Left kidney (tissue), 8 donors: ENCODE data around the gene COL25A1. TPM values are rescaled to one million over a fixed set of nuclear protein-coding genes. Genes with fewer than 3 reads are reported as not detected.

Experiments
- DNase-seq: peaks from one replicate; pipeline ENCODE4 v3.0.0-alpha.2; 2013
- long read RNA-seq, 8 donors: transcript quantifications; one replicate each; lab custom pipeline, GENCODE V29; 2026
- polyA plus RNA-seq: library from polyadenylated mRNA; unstranded; fragments of 120-200 nt; gene quantifications from one replicate; pipeline ENCODE4 v1.2.1, GENCODE V29; 2013; ENCODE audit not compliant: insufficient read length

The COL25A1 gene
- 19.6 TPM for polyA plus RNA-seq
- long read RNA-seq, donor 1: 0 reads
- long read RNA-seq, donor 2: 0 reads
- long read RNA-seq, donor 3: 0 reads
- long read RNA-seq, donor 4: 0 reads
- long read RNA-seq, donor 5: 0 reads
- long read RNA-seq, donor 6: 0 reads
- long read RNA-seq, donor 7: 0 reads
- long read RNA-seq, donor 8: 0 reads

DNA sequence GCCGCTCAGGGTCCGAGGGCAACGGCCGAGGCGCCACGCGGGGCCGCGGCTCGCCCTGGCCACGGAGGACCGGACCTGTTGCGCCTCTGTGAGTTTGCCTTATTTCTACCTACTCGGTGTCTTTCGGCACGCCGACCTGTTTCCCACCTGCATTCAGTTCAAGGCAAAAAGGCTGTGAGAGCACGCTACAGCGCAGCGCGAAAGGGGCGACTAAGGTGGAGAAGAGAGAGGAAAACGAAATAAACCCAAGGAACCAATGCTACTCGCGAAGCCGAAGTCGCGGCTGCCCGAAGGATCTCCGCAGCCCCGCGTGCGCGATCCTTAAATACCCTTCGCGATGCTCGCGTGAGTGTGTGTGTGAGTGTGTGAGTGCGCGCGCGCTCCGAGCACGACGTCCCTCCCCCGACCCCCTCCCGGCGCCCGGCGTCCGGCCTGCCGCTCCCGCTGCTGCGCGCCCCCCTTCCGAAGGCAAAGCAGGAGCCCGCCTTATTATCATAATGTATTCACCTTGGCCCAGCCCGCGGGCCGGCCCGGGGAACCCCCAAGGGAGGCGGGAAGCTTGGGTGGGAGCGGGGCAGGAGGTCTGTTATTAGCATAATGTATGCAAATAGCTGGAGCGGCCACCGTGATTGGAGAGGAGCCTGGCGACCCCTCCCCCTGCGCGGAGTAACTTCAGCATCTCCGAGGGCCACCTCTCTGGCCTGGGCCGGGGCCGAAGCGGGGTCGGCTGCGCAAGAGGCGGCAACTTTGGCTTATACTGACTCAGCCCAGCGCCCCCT lies at the start of gene COL25A1:
Gene COL25A1, minus strand, starts transcription at position 298 of the 779 bp plus-strand sequence.
- DNase-seq: peak; percentile 89

DNA sequence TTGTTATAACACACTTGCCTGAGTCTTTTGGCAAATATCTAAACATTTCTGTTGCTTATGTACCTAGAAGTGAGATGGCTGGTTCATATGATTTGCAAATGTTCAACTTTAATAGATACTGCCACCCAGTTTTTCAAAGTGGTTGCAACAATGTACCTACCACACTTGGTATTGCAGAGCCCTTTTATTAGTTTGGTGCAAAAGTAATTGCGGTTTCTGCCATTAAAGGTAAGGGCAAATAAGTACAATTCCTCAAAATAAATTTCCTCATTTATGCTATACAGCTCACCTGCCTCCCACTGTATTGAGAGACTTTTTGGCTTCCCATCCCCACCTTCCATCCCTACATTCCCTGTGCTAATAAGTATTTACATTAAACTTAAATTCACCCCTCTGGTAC lies 47.7 kb upstream of the COL25A1 start:
- DNase-seq: no peak

DNA sequence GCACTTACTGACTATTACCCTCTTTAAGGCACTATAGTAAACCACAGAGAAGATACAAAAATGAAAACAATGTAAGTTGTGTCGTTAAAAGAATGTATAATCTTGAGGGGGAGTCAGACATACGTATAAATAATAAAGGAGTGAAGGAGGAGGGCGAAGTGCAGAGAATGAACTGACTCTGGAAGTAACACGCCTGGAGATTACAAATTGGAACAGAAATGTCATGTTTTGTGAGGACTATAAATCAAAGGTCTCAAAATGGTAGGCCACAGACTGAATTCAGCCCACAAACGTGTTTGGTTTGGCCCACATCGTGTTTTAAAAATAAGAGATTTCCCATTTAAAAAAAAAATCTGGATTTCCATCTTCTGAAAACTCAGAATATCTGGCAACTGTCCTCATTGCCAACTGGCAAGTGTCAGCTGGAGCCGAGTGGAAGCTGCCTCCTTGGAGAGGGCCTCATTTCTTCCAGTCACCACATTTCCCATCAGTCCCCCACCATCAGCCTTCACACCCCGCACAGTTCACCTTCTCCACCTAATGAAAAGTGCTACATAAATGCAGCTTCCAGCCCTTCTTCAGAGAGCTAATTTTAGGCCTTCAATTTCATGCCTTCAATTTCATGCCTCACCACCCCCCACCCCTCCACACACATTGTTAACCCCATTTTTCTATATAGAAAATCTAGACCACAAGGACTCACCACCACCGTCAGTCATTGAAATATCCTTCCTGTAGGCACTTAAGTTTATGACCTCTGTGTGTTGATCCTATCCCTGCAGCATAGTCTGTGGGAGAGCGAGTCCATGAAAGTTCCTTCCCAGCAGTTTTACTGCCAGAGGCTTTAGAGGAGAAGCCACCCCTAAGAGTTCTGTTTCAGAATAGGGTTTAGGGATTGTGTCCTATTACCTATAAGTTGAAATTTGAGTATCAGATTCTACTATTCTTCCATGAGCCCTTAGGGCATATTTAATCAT lies 32.0 kb upstream of the COL25A1 start:
- peak; percentile 7 for DNase-seq

DNA sequence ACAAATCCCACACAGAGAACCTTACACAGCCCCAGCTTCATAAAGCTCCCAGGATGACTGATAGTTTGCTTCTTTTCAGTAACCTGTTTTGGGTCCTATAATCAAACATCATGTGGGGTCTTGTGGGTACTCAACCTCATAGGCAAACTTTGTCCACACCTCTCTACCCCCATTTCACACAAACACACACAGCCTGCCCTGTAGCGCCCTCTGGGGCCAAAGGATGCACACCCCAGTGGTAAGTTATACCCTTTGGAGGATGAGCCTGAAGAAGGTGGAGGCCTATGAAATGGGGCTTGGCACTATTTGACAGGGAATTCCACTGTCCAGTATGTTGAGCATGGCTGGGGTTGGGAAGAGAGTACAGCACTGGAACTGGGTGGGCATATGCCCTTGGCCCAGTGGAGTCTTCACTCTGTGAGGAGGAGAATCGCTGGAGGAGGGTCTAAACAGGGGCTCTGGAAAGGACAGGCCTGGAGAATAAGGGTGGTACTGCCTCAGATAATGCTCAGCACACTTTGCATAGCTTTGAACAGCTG lies 30.5 kb upstream of the COL25A1 start:
- no peak for DNase-seq

DNA sequence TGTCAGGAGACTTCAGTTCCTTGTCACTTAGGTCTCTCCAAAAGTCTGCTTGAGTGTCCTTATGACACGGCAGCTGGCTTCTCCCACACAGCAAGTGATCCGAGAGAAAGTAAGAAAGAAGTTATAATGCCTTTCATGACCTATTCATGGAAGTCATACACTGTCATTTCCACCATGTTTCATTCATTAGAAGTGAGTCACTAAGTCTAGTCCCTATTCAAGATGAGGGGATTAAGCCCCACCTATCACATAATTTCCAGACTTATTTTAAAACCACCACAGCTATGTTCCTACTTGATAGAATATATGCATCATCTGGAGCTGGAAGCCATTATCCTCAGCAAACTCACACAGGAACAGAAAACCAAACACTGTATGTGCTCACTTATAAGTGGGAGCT lies 25.2 kb upstream of the COL25A1 start:
- no peak for DNase-seq

DNA sequence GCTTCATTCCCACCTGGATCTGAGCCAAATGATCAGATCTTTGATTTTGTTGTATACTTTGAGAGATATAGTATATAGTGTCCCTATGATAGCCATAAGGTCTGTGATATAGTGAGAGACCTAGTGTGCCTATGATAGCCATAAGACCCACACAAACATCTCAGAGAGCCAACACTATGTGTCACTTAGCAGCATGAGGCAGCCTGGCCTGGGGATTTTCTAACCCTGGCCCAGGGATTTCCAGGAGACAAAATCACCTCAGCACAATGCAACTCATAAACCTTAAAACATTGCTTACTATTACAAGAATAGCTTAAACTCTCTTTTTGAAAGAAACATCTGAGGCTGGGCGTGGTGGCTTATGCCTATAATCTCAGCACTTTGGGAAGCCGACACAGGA lies 23.2 kb upstream of the COL25A1 start:
- DNase-seq: no peak

DNA sequence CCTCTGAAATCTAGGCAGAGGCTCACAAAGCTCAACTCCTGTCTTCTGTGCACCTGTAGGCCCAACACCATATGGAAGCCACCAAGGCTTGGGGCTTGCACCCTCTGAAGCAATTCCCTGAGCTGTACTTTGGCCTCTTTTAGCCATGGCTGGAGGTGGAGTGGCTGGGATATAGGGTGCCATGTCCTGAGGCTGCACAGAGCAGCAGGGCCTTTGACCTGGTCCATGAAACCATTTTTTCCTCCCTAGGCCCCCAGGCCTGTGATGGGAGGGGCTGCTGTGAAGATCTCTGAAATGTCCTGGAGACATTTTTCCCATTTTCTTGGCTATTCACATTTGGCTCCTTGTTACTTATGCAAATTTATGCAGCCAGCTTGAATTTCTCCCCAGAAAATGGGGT lies 20.9 kb upstream of the COL25A1 start:
- DNase-seq: no peak

DNA sequence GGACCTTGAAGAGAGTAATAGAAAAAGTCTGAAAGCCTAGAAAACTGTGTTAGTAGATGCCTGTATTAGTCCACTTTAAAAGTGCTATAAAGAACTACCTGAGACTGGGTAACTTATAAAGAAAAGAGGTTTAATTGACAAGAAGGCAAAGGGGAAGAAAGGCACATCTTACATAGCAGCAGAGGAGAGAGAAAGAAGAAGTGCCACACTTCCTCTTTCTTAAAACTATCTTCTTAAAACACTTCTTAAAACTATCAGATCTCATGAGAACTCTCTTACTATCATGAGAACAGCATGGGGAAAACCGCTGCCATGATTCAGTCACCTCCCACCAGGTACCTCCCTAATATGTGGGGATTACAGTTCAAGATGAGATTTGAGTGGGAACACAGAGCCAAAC lies 18.8 kb upstream of the COL25A1 start:
- no peak for DNase-seq

DNA sequence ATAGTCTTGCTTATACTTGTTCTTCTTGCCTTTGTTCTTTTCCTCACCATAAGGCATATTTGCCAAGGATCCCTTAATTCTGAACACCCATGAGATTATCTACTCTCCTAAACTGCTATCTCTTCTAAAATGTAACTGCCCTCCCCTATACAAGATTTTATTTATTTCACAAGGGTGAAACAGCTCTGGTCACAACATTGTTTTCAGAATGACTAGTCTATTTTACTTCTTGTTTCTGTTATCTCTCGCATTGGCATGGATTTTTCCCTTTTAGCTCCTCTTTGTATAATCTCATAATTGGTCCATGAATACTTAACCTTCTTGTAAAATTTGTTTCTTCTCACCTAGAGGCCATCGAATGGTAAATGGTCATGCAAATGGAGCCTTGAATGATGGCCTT lies 17.2 kb upstream of the COL25A1 start:
- DNase-seq: no peak

DNA sequence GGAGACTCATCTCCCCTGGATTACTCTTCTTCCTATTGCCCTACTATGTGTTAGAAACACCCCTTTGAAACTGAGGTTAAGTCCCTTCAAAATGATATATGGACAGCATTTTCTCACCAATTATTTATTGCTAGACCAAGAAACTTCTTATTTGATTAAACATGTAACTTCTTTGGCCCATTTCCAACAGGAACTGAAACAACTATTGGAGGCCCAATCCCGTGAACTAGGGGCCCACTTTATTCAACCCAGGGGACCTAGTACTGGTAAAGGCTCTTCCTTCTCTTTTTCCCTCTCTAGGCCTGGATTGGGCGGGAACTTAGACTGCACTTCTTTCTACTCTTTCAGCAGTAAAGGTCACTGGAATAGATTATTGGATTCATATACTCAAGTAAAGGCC lies 16.7 kb upstream of the COL25A1 start:
- no peak for DNase-seq

DNA sequence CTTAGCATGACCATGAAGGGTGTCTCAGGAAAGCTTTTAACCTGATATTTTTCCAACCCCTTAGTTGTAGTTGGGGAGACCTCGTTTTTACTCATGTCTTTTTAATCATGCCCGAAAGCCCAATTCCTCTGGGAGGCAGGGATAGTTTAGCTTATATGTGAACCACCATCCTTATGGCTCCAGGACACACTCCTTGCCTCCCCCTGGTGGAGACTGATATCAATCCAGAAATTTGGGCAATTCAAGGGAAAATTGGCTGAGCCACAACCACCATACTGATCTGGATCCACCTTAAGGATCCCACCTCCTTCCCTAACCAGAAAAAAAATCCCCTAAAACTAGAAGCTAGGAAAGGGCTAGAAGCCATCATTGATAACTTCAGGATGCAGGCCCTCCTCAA lies 13.4 kb upstream of the COL25A1 start:
- no peak for DNase-seq

DNA sequence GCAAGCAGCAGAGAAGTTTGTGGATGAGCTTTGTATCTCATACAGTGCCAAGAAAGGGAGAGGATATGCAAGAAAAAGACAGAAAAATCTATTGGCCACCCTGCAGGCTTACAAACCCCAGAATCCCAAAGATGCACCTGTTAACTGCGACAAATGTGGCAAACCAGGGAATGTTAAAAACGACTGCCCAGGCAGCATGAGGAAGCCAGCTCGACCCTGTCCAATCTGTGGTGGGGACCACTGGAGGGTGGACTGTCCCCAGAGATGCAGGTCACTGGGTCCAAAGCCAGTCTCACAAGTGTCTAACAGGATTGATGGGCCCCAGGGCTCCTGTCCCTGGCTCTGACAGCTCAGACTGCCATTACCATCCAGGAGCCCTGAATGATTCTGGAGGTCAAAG lies 12.9 kb upstream of the COL25A1 start:
- DNase-seq: no peak

DNA sequence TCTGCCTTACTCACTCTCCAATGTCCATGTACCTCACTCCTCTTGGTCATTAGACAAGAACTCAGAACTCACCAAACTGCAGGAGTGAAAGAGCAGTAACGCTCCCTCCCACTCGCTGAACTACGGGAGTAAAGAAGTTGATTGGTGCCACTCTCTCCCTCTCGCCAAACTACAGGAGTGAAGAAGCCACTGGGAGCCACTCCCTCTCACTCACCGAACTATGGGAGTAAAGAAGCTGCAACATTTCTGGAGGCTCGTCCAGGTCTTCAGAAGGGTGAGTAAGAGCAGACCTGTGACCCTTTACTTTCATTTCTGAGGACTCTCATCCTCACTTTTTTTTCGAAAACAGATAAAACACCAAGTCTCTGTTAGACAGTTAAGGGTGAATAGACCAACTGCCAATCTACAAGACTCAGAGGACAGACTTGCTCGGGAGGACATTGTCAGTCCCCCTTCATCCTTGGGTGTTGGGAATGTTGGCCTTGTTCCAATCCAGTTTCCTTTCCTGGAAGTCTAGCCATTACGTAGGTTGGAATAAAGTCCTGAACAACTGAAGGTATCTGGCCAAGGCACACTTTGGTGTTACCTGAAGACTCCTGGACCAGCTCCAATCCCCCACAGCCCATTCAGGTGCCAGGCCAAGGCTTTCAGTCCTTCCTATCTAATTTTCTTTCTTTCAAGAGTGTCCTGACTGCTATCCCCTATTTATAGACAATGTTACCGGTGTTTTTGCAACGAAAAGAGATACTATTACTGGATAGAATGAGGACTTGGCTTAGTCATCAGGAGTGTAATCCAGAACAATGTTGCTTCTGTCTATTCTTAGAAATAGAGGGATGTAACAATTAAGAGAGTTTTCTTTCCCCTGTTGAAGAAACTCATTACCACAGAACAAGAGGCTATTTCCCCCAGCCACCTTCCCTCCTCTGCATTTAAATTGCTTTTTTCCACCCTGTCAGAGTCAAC lies 11.0 kb upstream of the COL25A1 start:
- DNase-seq: no peak

DNA sequence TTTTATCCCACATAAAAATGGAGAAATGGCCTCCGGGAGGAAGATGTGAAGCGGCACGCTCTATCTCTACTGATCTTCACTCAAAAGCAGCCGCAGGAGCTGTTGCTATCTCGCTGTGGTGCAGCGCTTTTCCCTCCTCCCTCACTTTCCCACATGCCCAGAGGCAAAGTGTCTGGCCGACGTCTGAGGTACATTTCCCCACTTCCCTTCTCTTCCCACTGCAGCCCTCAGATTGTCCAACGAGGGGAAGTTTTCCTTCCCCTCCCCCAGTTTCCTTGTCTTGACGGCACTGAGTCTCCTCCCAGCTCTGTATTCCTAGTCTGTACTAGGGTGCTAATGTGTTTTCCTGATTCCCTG lies 660 bp upstream of the COL25A1 start:
- DNase-seq: peak; percentile 50

DNA sequence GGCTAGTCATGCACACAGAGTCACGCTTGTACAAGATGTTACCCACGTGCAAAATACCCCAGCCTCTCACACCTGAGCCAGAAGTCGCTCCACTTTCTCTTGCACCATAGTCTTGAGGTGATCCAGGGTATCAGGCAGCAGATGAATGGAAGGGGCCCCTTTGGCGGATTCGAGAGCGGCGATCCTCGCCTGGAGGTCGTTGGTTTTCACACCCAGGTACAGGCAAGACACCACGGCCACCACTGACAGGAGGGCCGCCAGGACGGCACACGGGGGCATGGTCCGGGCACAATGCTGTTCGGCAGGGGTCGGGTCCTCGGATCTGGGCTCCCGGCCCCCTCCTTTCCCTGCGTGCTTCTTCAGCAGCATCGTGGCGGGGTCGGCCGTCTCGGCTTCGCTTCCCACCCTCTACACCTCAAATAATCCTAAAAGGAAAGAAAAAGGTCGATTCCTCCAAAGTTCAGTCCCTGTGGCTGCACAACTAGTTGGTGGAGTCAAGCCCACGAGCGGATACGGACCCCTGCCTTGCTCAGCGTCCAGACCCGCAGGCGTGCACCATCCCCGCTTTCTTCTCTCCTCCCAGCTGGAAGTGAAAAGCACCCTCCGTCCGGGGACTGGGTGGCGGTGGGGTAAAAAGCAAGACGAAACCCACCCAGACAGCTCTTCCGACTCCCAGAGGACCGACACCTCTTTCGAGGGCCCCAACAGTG lies 652 bp downstream of the COL25A1 start:
- DNase-seq: no peak

DNA sequence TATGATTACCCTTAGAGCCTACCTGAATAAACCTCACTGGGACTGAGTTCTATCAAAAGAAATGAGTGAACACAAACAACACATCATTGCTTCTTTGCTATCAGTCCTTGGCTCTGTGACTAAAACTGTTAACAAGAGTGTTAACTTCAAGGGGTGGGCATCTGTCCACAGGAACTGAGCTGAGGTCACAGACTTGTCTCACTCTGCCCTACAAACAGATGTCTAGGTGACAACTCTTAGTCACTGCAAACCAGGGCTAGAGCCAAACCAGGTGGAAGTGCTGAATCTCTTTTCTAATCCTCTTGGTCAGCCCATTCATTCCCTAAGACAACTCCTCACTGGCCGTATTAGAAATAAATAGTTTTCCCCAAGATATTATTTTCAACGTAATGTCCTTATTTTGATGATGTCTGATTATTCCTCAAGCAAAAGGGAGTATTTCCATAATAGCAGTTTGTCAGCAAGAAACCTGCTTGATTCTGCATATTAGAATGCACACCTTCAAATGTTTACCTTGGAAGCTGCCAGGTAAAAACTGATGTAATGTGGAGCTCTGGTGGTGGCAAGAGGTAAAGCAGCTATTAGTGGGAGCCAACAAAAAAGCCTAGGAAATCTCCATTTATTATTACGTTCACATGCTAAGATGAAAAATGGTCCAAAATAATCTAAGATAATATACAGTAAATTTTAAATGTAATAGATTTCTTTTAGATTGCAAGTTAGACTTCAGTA lies 4.0 kb downstream of the COL25A1 start:
- DNase-seq: peak; percentile 15

DNA sequence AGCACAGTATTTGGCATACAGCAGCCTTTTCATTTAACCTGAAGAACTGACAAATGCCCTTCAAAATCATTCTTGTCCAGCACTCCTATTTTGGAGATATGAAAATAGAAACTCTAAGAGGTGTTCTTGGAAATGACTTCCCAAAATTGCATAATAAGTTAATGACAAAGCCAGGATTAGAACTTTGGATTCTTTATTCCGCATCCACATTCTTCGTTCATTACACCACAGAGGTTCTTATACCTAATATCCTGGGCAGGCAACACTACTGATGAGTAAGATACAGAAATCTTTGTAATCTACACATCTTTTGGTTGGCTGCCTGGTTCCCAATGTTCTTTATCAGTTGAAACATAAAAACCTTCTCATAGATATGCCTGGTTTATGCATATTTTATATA lies 5.9 kb downstream of the COL25A1 start:
- no peak for DNase-seq

DNA sequence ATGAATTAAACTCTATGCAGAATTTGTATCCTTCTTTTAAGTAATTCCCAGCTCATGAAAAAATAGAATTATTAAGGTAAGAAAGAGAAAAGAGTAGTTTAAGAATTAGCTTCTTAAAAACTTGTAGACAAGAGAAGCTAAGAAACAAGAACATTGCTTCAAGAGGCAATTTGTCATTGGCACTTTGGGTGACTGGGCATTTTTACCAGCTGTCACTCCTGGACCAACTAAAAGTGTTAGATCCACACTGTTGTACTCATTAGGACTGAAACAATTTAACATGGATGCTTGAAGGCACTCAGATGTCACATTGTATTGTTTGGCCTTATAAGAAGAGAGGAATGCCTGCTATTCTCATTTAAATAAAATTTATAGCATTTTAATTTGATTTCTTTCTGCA lies 7.4 kb downstream of the COL25A1 start:
- DNase-seq: no peak

DNA sequence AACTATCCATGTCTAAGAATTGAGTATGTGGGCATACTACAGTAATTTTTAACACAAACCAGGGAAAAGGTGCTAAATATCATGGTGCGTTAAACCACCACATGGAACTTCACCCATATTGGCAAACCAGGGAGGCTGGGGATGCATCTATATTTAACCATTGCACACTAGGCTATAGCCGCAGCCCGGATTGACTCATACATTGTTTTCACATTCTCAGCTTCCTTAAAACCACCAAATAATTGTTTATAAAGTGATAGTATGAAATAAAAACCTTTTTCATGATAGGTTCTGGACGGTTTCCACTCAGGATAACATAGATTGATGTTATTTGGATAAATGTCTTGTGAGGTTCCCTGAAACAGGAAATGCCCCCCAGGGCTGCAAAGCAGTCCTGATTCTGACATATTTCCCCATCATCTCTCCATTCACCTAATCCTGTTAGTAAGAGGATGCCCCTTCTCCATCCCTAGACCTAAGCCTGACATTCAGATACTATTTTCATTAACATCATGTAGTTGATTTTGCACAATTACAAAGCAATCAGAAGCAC lies 7.9 kb downstream of the COL25A1 start:
- DNase-seq: no peak

DNA sequence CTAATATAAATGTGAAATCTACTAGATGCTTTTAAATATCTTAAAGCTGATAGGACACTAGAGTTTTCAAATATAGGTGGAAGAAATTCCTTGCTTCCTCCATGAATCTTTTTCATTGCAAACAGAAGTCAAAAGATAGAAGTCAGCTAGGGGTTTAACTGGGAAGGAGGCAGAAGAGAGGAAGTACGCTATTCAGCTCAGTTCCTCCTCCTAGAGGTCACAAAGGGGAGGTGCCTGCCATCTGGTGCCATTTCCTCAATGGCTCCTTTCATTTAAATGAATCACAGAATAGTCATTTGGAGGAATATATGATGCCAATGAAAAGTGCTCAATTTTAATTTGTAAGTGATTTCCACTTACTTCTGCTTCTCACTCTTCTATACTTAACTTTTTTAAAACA lies 8.5 kb downstream of the COL25A1 start:
- DNase-seq: no peak
